GM21423 (cell line): ENCODE data around the gene KIAA0319L.

Experiments used
- ATAC-seq: cut with Tn5 transposase; IDR thresholded peaks from one replicate; pipeline ENCODE4 v1.9.1; 2021; ENCODE audit warnings: mild to moderate bottlenecking, moderate library complexity; ENCODE audit not compliant: unreplicated experiment

Gene KIAA0319L

DNA sequence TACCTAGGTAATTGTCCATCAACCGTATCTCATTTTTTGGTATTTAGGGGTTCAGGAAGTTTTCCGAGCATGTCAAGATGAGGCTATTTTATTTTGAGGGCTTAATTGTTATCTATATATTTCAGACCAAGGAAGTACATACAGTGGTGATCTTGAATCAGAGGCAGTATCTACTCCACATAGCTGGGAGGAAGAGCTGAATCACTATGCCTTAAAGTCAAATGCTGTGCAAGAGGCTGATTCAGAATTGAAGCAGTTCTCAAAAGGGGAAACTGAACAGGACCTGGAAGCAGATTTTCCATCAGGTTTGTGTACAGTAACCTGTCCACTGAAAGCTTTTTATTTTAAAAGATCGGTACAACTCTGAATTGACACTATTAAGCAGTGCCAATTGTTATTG lies 158.5 kb downstream of the KIAA0319L start:
- ATAC-seq: no peak

DNA sequence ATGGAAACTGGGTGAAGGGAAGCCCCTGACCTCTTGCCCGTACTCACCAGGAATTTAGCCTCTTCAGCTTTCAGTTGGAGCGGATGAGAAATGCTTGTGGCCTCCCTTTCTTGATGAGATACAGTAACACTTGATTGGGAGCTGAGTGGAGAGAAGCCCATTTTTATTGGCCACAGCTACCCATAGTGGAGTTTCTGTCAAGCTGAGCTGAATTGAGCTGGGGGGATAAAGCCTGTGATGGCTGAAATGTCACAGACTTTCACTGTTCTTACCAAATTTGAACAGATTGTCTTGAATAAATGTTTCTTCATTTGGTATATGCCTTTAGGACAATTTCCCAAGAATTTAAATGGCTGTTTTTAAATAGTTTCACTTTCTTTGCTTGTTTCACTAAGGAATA lies 162.8 kb downstream of the KIAA0319L start:
- no peak for ATAC-seq

DNA sequence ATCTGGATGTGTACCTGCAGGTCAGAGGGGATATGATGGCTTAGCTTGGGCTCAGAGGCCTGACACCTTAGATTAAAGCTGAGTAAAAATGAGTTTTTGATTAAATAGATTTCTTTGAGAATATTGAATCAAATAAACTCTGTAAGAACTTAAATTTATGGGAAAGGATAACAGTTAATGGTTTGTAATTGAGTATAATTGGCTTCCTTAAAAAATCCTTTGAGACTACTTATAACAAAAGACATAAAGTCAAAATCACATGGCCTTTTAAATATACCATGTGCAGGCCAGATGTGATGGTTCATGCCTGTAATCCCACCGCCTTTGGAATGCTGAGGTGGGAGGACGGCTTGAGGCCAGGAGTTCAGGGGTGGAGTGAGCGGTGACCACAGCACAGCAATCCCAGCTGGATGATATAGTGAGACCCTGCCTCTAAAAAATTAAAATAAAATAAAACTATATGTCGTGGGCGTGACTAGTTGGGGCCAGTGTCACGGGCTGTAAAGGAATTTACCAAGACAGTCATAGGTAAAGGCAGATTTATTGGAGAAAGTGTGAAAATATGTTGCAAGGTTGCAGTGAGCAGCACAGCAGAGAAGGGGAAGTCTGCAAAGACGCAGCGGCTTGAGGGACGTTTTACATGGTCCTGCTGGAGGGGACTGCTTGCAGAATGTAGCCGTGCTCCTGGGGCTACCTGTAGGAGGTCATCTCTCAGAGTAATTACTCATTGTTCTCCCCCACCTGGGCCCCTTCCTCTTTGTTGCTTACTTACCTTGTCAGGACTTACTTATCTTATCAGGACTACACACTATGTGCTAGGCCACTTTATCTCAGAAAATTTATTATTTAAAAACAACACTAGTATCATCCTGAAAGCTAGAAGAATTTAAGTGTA lies 166.4 kb downstream of the KIAA0319L start:
- ATAC-seq: no peak

DNA sequence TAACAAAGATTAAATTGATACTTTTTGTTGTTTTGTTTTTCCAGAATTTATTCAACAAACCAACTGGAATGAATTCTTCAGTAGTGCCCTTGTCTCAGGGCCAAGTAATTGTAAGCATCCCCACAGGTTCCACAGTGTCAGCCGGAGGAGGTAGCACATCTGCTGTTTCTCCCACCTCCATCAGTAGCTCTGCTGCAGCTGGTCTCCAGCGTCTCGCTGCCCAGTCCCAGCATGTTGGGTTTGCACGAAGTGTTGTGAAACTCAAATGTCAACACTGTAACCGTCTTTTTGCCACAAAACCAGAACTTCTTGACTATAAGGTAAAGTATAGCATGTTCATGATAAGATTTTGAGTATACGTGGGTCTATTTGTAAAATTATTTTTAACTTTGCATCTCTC lies 170.2 kb downstream of the KIAA0319L start:
- no peak for ATAC-seq

DNA sequence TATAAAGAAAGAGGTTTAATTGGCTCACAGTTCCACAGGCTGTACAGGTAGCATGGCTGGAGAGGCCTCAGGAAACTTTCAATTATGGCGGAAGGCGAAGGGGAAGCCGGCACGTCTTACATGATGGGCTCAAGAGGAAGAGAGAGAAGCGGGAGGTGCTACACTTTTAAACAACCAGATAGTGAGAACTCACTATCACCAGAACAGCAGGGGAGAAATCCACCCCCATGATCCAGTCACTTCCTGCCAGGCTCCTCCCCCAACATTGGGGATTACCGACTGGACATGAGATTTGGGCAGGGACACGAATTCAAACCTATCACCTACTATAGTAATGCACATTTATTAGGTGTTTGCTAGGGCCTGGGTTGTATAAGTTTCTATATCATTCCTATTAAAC lies 170.9 kb downstream of the KIAA0319L start:
- no peak for ATAC-seq
